Activated CD4-positive, alpha-beta T cell treated with anti-CD3 and anti-CD28 coated beads, Interleukin-2, amount 50 U/mL, for 1 hour (primary cell): Measurements from ENCODE around the gene CDX2.
"Not testable (repeated sequence)": the region's sequence is repeated elsewhere in the genome, so short reads cannot be mapped to it uniquely, and the experiment has no call there.

Experiments
- DNase-seq: peaks from one replicate; pipeline ENCODE4 v3.0.0-alpha.2; 2020

Gene CDX2

GRCh38 chr13:27969082-27969865 is at the start of gene CDX2:
CDX2 (minus strand) TSS chr13:27969315; CDS start chr13:27969006, 309 bp downstream.
- DNase-seq: no peak

GRCh38 chr13:28014301-28014700 is 45.2 kb upstream of the CDX2 start:
- no peak for DNase-seq

- DNase-seq: no peak
These were observed 44.4 kb upstream of the CDX2 start for GRCh38 chr13:28013482-28013881.

- DNase-seq: no peak
These were observed 43.8 kb upstream of the CDX2 start for GRCh38 chr13:28012896-28013295.

- DNase-seq: no peak
These were observed 43.3 kb upstream of the CDX2 start for GRCh38 chr13:28012383-28012782.

GRCh38 chr13:28010046-28010445 is 40.9 kb upstream of the CDX2 start:
- DNase-seq: no peak

- DNase-seq: not testable (repeated sequence)
These were observed 35.9 kb upstream of the CDX2 start for GRCh38 chr13:28005016-28005415.

- no peak for DNase-seq
These were observed 34.0 kb upstream of the CDX2 start for GRCh38 chr13:28002886-28003698.

- no peak for DNase-seq
These were observed 32.8 kb upstream of the CDX2 start for GRCh38 chr13:28001837-28002473.

GRCh38 chr13:28001049-28001448 is 31.9 kb upstream of the CDX2 start:
- no peak for DNase-seq

GRCh38 chr13:28000567-28000966 is 31.5 kb upstream of the CDX2 start:
- DNase-seq: no peak

- DNase-seq: no peak
These were observed 28.9 kb upstream of the CDX2 start for GRCh38 chr13:27997904-27998522.

GRCh38 chr13:27991881-27992280 is 22.8 kb upstream of the CDX2 start:
- no peak for DNase-seq

GRCh38 chr13:27988520-27988919 is 19.4 kb upstream of the CDX2 start, which contains the start of gene URAD:
URAD (minus strand) TSS chr13:27988693; CDS start chr13:27988637, 56 bp downstream.
- DNase-seq: no peak

- DNase-seq: no peak
These were observed 16.5 kb upstream of the CDX2 start for GRCh38 chr13:27985600-27985999.

GRCh38 chr13:27982361-27982760 is 13.2 kb upstream of the CDX2 start:
- no peak for DNase-seq

- no peak for DNase-seq
These were observed 12.0 kb upstream of the CDX2 start for GRCh38 chr13:27981006-27981708.

GRCh38 chr13:27980280-27980998 is 11.3 kb upstream of the CDX2 start:
- DNase-seq: no peak

GRCh38 chr13:27979765-27980279 is 10.7 kb upstream of the CDX2 start:
- no peak for DNase-seq

- no peak for DNase-seq
These were observed 10.0 kb upstream of the CDX2 start for GRCh38 chr13:27979001-27979643.
